Calu3 (cell line): ENCODE data around the gene KXD1. TPM values are rescaled to one million over a fixed set of nuclear protein-coding genes. Genes with fewer than 3 reads are reported as not detected.

Source experiments
- BruUV-seq: library from RNA; stranded (reverse); fragments of 400-500 nt; replicated peaks from 2 replicates; lab custom pipeline; 2021; lab: Mats Ljungman, UMichigan
- CTCF ChIA-PET: fragments of 300-600 bp; sonication (Branson Sonifier 250); formaldehyde crosslinking; loops from one replicate; lab custom pipeline; 2022; ENCODE audit warnings: antibody characterized with exemption; lab: Charles Lee
- DNase-seq: peaks from one replicate; pipeline ENCODE4 v3.0.0; 2022
- H3K27ac Mint-ChIP-seq: one replicate; pipeline ENCODE4 v1.8.0; 2022; ENCODE audit warnings: mixed read lengths; ENCODE audit not compliant: unreplicated experiment
- H3K27me3 Mint-ChIP-seq: one replicate; pipeline ENCODE4 v1.8.0; 2022; ENCODE audit warnings: mixed read lengths; ENCODE audit not compliant: unreplicated experiment
- H3K36me3 Mint-ChIP-seq: one replicate; pipeline ENCODE4 v1.8.0; 2022; ENCODE audit warnings: mild to moderate bottlenecking, moderate library complexity, mixed read lengths; ENCODE audit not compliant: insufficient read depth, unreplicated experiment
- H3K4me1 Mint-ChIP-seq: one replicate; pipeline ENCODE4 v1.8.0; 2022; ENCODE audit warnings: mild to moderate bottlenecking, low read depth, mixed read lengths; ENCODE audit not compliant: unreplicated experiment
- H3K4me3 Mint-ChIP-seq: one replicate; pipeline ENCODE4 v1.8.0; 2022; ENCODE audit warnings: mild to moderate bottlenecking, low read depth, moderate library complexity, mixed read lengths; ENCODE audit not compliant: unreplicated experiment
- H3K9me3 Mint-ChIP-seq: one replicate; pipeline ENCODE4 v1.8.0; 2022; ENCODE audit warnings: low read depth, mixed read lengths; ENCODE audit not compliant: unreplicated experiment
- CTCF ChIP-seq: fragments of 200-600 bp; IDR thresholded peaks from one replicate; pipeline ENCODE4 v1.8.0; 2022; ENCODE audit warnings: antibody characterized with exemption; ENCODE audit not compliant: unreplicated experiment
- intact Hi-C: fragments of 100-400 bp; cut with micrococcal nuclease; formaldehyde crosslinking; loops from one replicate; pipeline ENCODE4 v1.10.0; 2022; ENCODE audit not compliant: unreplicated experiment
- total RNA-seq: library from RNA; stranded (reverse); gene quantifications from 2 replicates; pipeline ENCODE4 v1.2.3, GENCODE V29; 2022

KXD1 gene
- total RNA-seq, 1 experiment from 2014 or later: 61.5 TPM

GRCh38 chr19:18616023-18616422 is 58.4 kb downstream of the KXD1 start:
- no peak for TF ChIP-seq CTCF
- CTCF ChIA-PET: no interaction called here
- Mint-ChIP-seq H3K4me3 (no peak overlapping the region), H3K9me3 (no peaks in the 10 kb centered on the region), H3K27me3 (peaks cover 50% of the 10 kb centered on the region), H3K4me1 (peaks cover 4% of the 10 kb centered on the region), H3K36me3 (peaks cover 5% of the 10 kb centered on the region), H3K27ac (no peak overlapping the region)
- BruUV-seq: no TSS peak
- intact Hi-C loops: no loop called here
- DNase-seq: no peak

GRCh38 chr19:18617562-18617961 is 59.9 kb downstream of the KXD1 start:
- Mint-ChIP-seq H3K36me3 (peaks cover 5% of the 10 kb centered on the region), H3K27ac (no peak overlapping the region), H3K4me1 (no peaks in the 10 kb centered on the region), H3K27me3 (peaks cover 35% of the 10 kb centered on the region), H3K4me3 (no peak overlapping the region), H3K9me3 (no peaks in the 10 kb centered on the region)
- BruUV-seq: no TSS peak
- intact Hi-C loops: no loop called here
- no peak for TF ChIP-seq CTCF
- DNase-seq: no peak
- CTCF ChIA-PET: no interaction called here

GRCh38 chr19:18618236-18618635 is 60.6 kb downstream of the KXD1 start:
- no TSS peak for BruUV-seq
- Mint-ChIP-seq H3K4me1 (no peaks in the 10 kb centered on the region), H3K4me3 (no peak overlapping the region), H3K27ac (no peak overlapping the region), H3K9me3 (no peaks in the 10 kb centered on the region), H3K36me3 (peaks cover 5% of the 10 kb centered on the region), H3K27me3 (peaks cover 28% of the 10 kb centered on the region)
- no peak for TF ChIP-seq CTCF
- CTCF ChIA-PET: no interaction called here
- DNase-seq: no peak
- intact Hi-C loops: no loop called here

Other genes with a start within 250 kb of the KXD1 start
- 111 and 115 TPM in 2 replicates for gene LSM4, start 234.8 kb upstream of the KXD1 start, total RNA-seq
- 27.9 and 42.0 TPM in 2 replicates for gene PGPEP1, start 217.3 kb upstream of the KXD1 start, total RNA-seq
- 56.6 and 80.3 TPM in 2 replicates for gene GDF15, start 171.7 kb upstream of the KXD1 start, total RNA-seq
- not detected in 2 replicates for gene LRRC25, start 160.2 kb upstream of the KXD1 start, total RNA-seq
- gene SSBP4, start 138.5 kb upstream of the KXD1 start, total RNA-seq: 38.8 and 51.5 TPM in 2 replicates
- gene ISYNA1, start 119.7 kb upstream of the KXD1 start, total RNA-seq: 94.9 and 114 TPM in 2 replicates
- gene ELL, start 35.8 kb upstream of the KXD1 start, total RNA-seq: 11.0 and 12.5 TPM in 2 replicates
- gene FKBP8, start 14.3 kb upstream of the KXD1 start, total RNA-seq: 123 and 126 TPM in 2 replicates
- 620 and 627 TPM in 2 replicates for gene UBA52, start 14.0 kb downstream of the KXD1 start, total RNA-seq
- gene REX1BD, start 30.9 kb downstream of the KXD1 start, total RNA-seq: 39.9 and 40.1 TPM in 2 replicates
- 1.1 TPM in 1 of 2 replicates, not detected in the other for gene CRLF1, start 48.9 kb downstream of the KXD1 start, total RNA-seq
- 0.71 TPM in 1 of 2 replicates, not detected in the other for gene TMEM59L, start 55.0 kb downstream of the KXD1 start, total RNA-seq
- 7.2 and 7.5 TPM in 2 replicates for gene KLHL26, start 79.2 kb downstream of the KXD1 start, total RNA-seq
- 8.5 and 9.4 TPM in 2 replicates for gene CRTC1, start 125.8 kb downstream of the KXD1 start, total RNA-seq
- 0.12 TPM in 1 of 2 replicates, not detected in the other for gene COMP, start 233.4 kb downstream of the KXD1 start, total RNA-seq